ENCODE results near the gene LRRC8B. TPM values are rescaled to one million over a fixed set of nuclear protein-coding genes. Genes with fewer than 3 reads are reported as not detected.
"Not testable (repeated sequence)": the region's sequence is repeated elsewhere in the genome, so short reads cannot be mapped to it uniquely, and the experiment has no call there.

Gene LRRC8B
- polyA plus RNA-seq, 1 donor (not counting 4 experiments of a cell fraction or from before 2014, with no cell fraction given): 1.5 TPM

DNA sequence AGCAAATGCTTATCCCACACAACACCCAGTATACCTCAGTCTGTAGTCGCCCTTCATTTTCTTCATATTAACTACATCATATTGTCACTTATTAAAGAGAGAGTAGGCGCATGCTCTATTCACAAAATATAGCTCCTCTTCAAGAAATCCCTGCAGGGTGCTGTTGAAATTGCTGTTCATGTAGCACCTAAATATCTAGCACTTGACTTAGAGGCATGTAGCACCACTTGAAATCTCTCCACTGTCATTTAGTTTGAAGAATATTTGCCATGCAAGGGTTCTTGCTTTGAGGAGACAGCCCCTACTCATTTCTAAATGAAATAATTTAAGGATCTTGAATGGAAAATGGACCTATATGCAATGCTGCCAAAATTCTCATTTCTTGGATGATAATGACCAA is 20.9 kb upstream of the LRRC8B start:
- no peaks in the 10 kb centered on the region for H3K9me3 ChIP-seq (ENCODE audit: control insufficient read depth, low read depth, low read length)
- no peaks in the 10 kb centered on the region for H3K79me2 ChIP-seq (ENCODE audit: control insufficient read depth, insufficient read depth, low read length)
- no peak overlapping the region for H3K27ac ChIP-seq (ENCODE audit: control insufficient read depth, insufficient read depth, low read length)
- no peak overlapping the region for H3K4me2 ChIP-seq (ENCODE audit: control insufficient read depth, extremely low read depth, insufficient read depth, low read depth, low read length)
- TF ChIP-seq, protein P1, sequence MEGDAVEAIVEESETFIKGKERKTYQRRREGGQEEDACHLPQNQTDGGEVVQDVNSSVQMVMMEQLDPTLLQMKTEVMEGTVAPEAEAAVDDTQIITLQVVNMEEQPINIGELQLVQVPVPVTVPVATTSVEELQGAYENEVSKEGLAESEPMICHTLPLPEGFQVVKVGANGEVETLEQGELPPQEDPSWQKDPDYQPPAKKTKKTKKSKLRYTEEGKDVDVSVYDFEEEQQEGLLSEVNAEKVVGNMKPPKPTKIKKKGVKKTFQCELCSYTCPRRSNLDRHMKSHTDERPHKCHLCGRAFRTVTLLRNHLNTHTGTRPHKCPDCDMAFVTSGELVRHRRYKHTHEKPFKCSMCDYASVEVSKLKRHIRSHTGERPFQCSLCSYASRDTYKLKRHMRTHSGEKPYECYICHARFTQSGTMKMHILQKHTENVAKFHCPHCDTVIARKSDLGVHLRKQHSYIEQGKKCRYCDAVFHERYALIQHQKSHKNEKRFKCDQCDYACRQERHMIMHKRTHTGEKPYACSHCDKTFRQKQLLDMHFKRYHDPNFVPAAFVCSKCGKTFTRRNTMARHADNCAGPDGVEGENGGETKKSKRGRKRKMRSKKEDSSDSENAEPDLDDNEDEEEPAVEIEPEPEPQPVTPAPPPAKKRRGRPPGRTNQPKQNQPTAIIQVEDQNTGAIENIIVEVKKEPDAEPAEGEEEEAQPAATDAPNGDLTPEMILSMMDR (optimal IDR thresholded peaks at IDR 0.05 in 1 of 3, IDR thresholded peaks at IDR 0.05 in 1 of 3, conservative IDR thresholded peaks at IDR 0.05 in 1 of 3; ENCODE audit: extremely low read depth in 1 of 3, insufficient read depth in 2 of 3, low read length in 3 of 3): no peak
- no peak for TF ChIP-seq EZH2 (IDR thresholded peaks at IDR 0.05; ENCODE audit: low read length)
- dilution Hi-C loops (cut with MboI; ENCODE audit: extremely low pct_ligation_motif_present, low sequenced_read_pairs): no loop called here
- no peaks in the 10 kb centered on the region for H4K20me1 ChIP-seq (ENCODE audit: control insufficient read depth, extremely low read depth, insufficient read depth, low read length)
- H3K9me1 ChIP-seq (ENCODE audit: control insufficient read depth, extremely low read depth, insufficient read depth, low read length): no peaks in the 10 kb centered on the region
- no peak overlapping the region for H3K9ac ChIP-seq (ENCODE audit: control insufficient read depth, extremely low read depth, insufficient read depth, low read length)
- H3K36me3 ChIP-seq (ENCODE audit: control insufficient read depth in 2 of 2, extremely low read depth in 1 of 2, insufficient read depth in 2 of 2, low read length in 2 of 2): no peaks in the 10 kb centered on the region
- H3K4me1 ChIP-seq (ENCODE audit: control insufficient read depth, extremely low read depth, insufficient read depth, low read length): peaks cover 6% of the 10 kb centered on the region
- H2AFZ ChIP-seq (ENCODE audit: control insufficient read depth, low read length): no peak overlapping the region
- FAIRE-seq (no peak), DNase-seq (ENCODE audit: low read depth, low spot score) (no peak)
- H3K4me3 ChIP-seq (ENCODE audit: control insufficient read depth in 2 of 3, extremely low read depth in 1 of 3, insufficient read depth in 2 of 3, low read depth in 1 of 3, low read length in 3 of 3): no peak overlapping the region
- H3K27me3 ChIP-seq (ENCODE audit: control insufficient read depth, extremely low read depth, insufficient read depth, low read length): no peaks in the 10 kb centered on the region

DNA sequence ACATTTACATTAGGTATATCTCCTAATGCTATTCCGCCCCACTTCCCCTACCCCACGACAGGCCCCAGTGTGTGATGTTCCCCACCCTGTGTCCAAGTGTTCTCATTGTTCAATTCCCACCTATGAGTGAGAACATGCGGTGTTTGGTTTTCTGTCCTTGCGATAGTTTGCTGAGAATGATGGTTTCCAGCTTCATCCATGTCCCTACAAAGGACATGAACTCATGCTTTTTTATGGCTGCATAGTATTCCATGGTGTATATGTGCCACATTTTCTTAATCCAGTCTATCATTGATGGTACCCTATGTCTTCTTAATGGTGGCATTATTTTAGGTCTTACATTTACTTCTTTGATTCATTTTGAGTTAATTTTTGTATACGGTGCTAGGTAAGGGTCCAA is 14.6 kb upstream of the LRRC8B start:
- dilution Hi-C loops (cut with MboI; ENCODE audit: extremely low pct_ligation_motif_present, low sequenced_read_pairs); FAIRE-seq; H3K27me3 ChIP-seq (ENCODE audit: control insufficient read depth, extremely low read depth, insufficient read depth, low read length): not testable (repeated sequence)

DNA sequence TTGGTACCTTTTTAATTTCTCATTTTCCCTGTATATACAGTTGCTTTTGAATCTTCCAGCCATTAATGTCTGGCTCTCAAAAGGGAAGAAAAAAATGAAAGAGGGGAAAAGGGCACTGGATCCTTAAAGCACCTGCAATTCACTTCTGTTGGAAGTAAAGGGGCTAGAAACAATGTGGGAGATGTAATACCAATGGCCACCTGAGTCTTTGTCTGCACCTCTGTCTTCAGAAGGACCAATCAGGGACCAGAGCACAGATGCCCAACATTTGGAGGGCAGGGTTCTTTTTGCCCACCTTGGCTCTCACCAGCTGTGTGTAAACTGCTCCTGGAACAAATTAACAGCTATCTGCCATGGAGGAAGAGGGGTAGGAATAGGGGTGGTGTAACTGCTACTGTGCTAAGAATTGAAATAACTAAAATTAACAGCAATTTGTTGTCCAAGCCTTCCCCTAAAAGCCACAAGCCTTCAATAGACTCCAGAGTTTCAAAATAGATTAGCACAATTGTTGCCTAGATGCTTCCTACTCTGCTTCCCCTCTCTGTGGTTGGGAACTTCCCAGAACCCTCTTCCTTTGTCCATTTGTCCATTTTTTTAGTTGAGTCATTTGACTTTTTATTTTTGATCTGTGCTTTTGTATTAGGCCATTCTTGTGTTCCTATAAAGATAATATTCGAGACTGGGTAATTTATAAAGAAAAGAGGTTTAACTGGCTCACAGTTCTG is 11.5 kb upstream of the LRRC8B start:
- Histone ChIP-seq H3K27me3 (ENCODE audit: control insufficient read depth, extremely low read depth, insufficient read depth, low read length) (no peaks in the 10 kb centered on the region), H3K4me3 (ENCODE audit: control insufficient read depth in 2 of 3, extremely low read depth in 1 of 3, insufficient read depth in 2 of 3, low read depth in 1 of 3, low read length in 3 of 3) (no peak overlapping the region), H3K79me2 (ENCODE audit: control insufficient read depth, insufficient read depth, low read length) (no peaks in the 10 kb centered on the region), H3K27ac (ENCODE audit: control insufficient read depth, insufficient read depth, low read length) (no peak overlapping the region), H3K4me2 (ENCODE audit: control insufficient read depth, extremely low read depth, insufficient read depth, low read depth, low read length) (no peak overlapping the region), H3K4me1 (ENCODE audit: control insufficient read depth, extremely low read depth, insufficient read depth, low read length) (no peaks in the 10 kb centered on the region), H3K9me3 (ENCODE audit: control insufficient read depth, low read depth, low read length) (no peaks in the 10 kb centered on the region), H3K9ac (ENCODE audit: control insufficient read depth, extremely low read depth, insufficient read depth, low read length) (no peak overlapping the region), H3K9me1 (ENCODE audit: control insufficient read depth, extremely low read depth, insufficient read depth, low read length) (no peaks in the 10 kb centered on the region), H2AFZ (ENCODE audit: control insufficient read depth, low read length) (no peak overlapping the region), H4K20me1 (ENCODE audit: control insufficient read depth, extremely low read depth, insufficient read depth, low read length) (no peaks in the 10 kb centered on the region), H3K36me3 (ENCODE audit: control insufficient read depth in 2 of 2, extremely low read depth in 1 of 2, insufficient read depth in 2 of 2, low read length in 2 of 2) (no peaks in the 10 kb centered on the region)
- DNase-seq (ENCODE audit: low read depth, low spot score) (no peak), FAIRE-seq (no peak)
- TF ChIP-seq EZH2 (IDR thresholded peaks at IDR 0.05; ENCODE audit: low read length): no peak
- TF ChIP-seq, protein P1 (optimal IDR thresholded peaks at IDR 0.05 in 1 of 3, IDR thresholded peaks at IDR 0.05 in 1 of 3, conservative IDR thresholded peaks at IDR 0.05 in 1 of 3; ENCODE audit: extremely low read depth in 1 of 3, insufficient read depth in 2 of 3, low read length in 3 of 3): no peak
- dilution Hi-C loops (cut with MboI; ENCODE audit: extremely low pct_ligation_motif_present, low sequenced_read_pairs): no loop called here

More for the DNA sequence above, 14.6 kb upstream of the LRRC8B start:
- H3K9me3 ChIP-seq (ENCODE audit: control insufficient read depth, low read depth, low read length); H3K4me3 ChIP-seq (ENCODE audit: control insufficient read depth in 2 of 3, extremely low read depth in 1 of 3, insufficient read depth in 2 of 3, low read depth in 1 of 3, low read length in 3 of 3); H3K4me1 ChIP-seq (ENCODE audit: control insufficient read depth, extremely low read depth, insufficient read depth, low read length); H3K9me1 ChIP-seq (ENCODE audit: control insufficient read depth, extremely low read depth, insufficient read depth, low read length); H4K20me1 ChIP-seq (ENCODE audit: control insufficient read depth, extremely low read depth, insufficient read depth, low read length); DNase-seq (ENCODE audit: low read depth, low spot score); H3K27ac ChIP-seq (ENCODE audit: control insufficient read depth, insufficient read depth, low read length); H3K36me3 ChIP-seq (ENCODE audit: control insufficient read depth in 2 of 2, extremely low read depth in 1 of 2, insufficient read depth in 2 of 2, low read length in 2 of 2); H3K9ac ChIP-seq (ENCODE audit: control insufficient read depth, extremely low read depth, insufficient read depth, low read length); H2AFZ ChIP-seq (ENCODE audit: control insufficient read depth, low read length); H3K4me2 ChIP-seq (ENCODE audit: control insufficient read depth, extremely low read depth, insufficient read depth, low read depth, low read length); H3K79me2 ChIP-seq (ENCODE audit: control insufficient read depth, insufficient read depth, low read length): not testable (repeated sequence)
